OCI-LY1 (cell line): ENCODE data around the gene CD74.

ENCODE experiments used
- H2AFZ ChIP-seq: fragments of 200-600 bp; sonication (generic), shearing (Covaris generic); 2 replicates; pipeline ENCODE4 v1.6.0; 2014; ENCODE audit warnings: antibody characterized with exemption, mild to moderate bottlenecking, low read length
- H3F3A ChIP-seq: fragments of 200-600 bp; sonication (generic), shearing (Covaris generic); 2 replicates; pipeline ENCODE4 v1.6.0; 2014; ENCODE audit warnings: mild to moderate bottlenecking, antibody characterized with exemption, low read length, moderate library complexity; ENCODE audit not compliant: insufficient read depth
- H3K27ac ChIP-seq: fragments of 200-600 bp; sonication (generic); 2 replicates; pipeline ENCODE4 v1.5.1; 2014; ENCODE audit warnings: low read length, mixed run types, mild to moderate bottlenecking, low read depth; ENCODE audit not compliant: poor library complexity, severe bottlenecking
- H3K27me3 ChIP-seq: fragments of 200-600 bp; sonication (generic); 2 replicates; pipeline ENCODE4 v1.6.0; 2014; ENCODE audit warnings: antibody characterized with exemption, mild to moderate bottlenecking, low read length, moderate library complexity; ENCODE audit not compliant: insufficient read depth
- H3K36me3 ChIP-seq: fragments of 200-600 bp; sonication (generic); 2 replicates; pipeline ENCODE4 v1.6.1; 2014; ENCODE audit warnings: mild to moderate bottlenecking, antibody characterized with exemption, low read length, moderate library complexity, mixed read lengths; ENCODE audit not compliant: insufficient read depth
- H3K4me1 ChIP-seq: fragments of 200-600 bp; sonication (generic); 2 replicates; pipeline ENCODE4 v1.5.1; 2014; ENCODE audit warnings: mild to moderate bottlenecking, low read length, moderate library complexity; ENCODE audit not compliant: insufficient read depth, severe bottlenecking
- H3K4me2 ChIP-seq: fragments of 200-600 bp; sonication (generic), shearing (Covaris generic); 2 replicates; pipeline ENCODE4 v1.6.1; 2014; ENCODE audit warnings: low read length
- H3K4me3 ChIP-seq: fragments of 200-600 bp; sonication (generic); 2 replicates; pipeline ENCODE4 v1.5.1; 2014; ENCODE audit warnings: low read length, low read depth, mild to moderate bottlenecking, mixed read lengths; ENCODE audit not compliant: poor library complexity, severe bottlenecking
- H3K79me2 ChIP-seq: fragments of 200-600 bp; shearing (Covaris generic); 2 replicates; pipeline ENCODE4 v1.6.1; 2016; ENCODE audit warnings: mixed run types, low read length, mixed read lengths; ENCODE audit not compliant: insufficient read depth
- H3K9ac ChIP-seq: fragments of 200-600 bp; sonication (generic), shearing (Covaris generic); 2 replicates; pipeline ENCODE4 v1.6.1; 2014; ENCODE audit warnings: mild to moderate bottlenecking, low read length, mixed read lengths
- H3K9me2 ChIP-seq: fragments of 200-600 bp; sonication (generic), shearing (Covaris generic); 2 replicates; pipeline ENCODE4 v1.6.1; 2014; ENCODE audit warnings: low read depth, mild to moderate bottlenecking, low read length, mixed read lengths
- H3K9me3 ChIP-seq: fragments of 200-600 bp; shearing (Covaris generic); 2 replicates; pipeline ENCODE4 v1.6.1; 2014; ENCODE audit warnings: low read length, mixed read lengths
- H4K20me1 ChIP-seq: fragments of 200-600 bp; sonication (generic), shearing (Covaris generic); 2 replicates; pipeline ENCODE4 v1.6.0; 2016; ENCODE audit warnings: mild to moderate bottlenecking, low read length; ENCODE audit not compliant: insufficient read depth
- EZH2 ChIP-seq: fragments of 200-600 bp; sonication (generic), shearing (Covaris generic); IDR thresholded peaks from 2 replicates; pipeline ENCODE4 v1.8.0; 2017; ENCODE audit warnings: borderline replicate concordance, mixed run types, mild to moderate bottlenecking, antibody characterized with exemption, low read length, moderate library complexity, mixed read lengths
- TF ChIP-seq, protein P1 (sequence below): fragments of 200-600 bp; sonication (generic), shearing (Covaris generic); IDR thresholded peaks from 2 replicates; pipeline ENCODE4 v1.5.1; 2017; ENCODE audit warnings: mild to moderate bottlenecking, antibody characterized with exemption, low read length, moderate library complexity, mixed read lengths

Gene CD74

DNA sequence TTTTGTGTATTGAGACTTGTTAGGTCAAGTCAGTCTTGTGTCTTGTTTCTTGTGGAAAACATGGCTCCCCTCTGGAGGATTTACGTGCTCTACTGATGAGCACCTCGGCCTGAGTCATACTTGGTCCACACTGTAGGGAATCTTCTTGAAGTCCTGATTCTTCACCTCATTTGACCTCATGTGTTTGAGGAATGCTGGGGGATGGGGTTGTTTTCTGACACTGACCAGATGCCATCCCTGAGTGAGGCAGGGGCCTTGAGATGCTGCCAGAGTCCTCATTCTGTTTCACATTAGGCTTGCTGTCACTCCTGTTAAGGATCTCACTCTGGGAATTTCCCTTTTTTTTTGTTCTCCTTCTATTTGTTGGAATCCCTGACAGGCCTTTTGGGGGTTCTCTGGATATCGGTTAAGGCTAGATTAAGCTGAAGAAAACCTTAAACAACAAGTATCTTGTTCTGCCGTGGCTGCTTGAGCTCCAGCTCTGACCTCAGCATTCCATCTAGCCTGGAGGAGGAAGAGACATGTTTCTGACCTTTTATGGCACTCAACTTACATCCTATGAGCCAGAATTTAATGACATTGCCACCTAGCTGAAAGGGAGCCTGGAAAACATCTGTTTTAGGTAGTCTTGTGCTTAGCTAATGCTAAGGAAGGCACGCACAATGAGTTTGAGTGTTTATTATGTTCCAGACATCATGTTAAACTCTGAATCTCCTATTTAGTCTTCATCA, 34.6 kb downstream of the CD74 start:
- H3K27ac ChIP-seq = no peak overlapping the region
- no peaks in the 10 kb centered on the region for H3K4me1 ChIP-seq
- H3K36me3 ChIP-seq = peaks cover 100% of the 10 kb centered on the region
- no peaks in the 10 kb centered on the region for H3K9me3 ChIP-seq
- no peaks in the 10 kb centered on the region for H4K20me1 ChIP-seq
- no peak overlapping the region for H3K4me3 ChIP-seq
- H3K4me2 ChIP-seq = no peak overlapping the region
- no peak for TF ChIP-seq EZH2
- TF ChIP-seq, protein P1, sequence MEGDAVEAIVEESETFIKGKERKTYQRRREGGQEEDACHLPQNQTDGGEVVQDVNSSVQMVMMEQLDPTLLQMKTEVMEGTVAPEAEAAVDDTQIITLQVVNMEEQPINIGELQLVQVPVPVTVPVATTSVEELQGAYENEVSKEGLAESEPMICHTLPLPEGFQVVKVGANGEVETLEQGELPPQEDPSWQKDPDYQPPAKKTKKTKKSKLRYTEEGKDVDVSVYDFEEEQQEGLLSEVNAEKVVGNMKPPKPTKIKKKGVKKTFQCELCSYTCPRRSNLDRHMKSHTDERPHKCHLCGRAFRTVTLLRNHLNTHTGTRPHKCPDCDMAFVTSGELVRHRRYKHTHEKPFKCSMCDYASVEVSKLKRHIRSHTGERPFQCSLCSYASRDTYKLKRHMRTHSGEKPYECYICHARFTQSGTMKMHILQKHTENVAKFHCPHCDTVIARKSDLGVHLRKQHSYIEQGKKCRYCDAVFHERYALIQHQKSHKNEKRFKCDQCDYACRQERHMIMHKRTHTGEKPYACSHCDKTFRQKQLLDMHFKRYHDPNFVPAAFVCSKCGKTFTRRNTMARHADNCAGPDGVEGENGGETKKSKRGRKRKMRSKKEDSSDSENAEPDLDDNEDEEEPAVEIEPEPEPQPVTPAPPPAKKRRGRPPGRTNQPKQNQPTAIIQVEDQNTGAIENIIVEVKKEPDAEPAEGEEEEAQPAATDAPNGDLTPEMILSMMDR = no peak
- no peaks in the 10 kb centered on the region for H3F3A ChIP-seq
- no peaks in the 10 kb centered on the region for H3K27me3 ChIP-seq
- H3K79me2 ChIP-seq = no peaks in the 10 kb centered on the region
- no peak overlapping the region for H2AFZ ChIP-seq
- H3K9me2 ChIP-seq = no peaks in the 10 kb centered on the region
- H3K9ac ChIP-seq = no peak overlapping the region

DNA sequence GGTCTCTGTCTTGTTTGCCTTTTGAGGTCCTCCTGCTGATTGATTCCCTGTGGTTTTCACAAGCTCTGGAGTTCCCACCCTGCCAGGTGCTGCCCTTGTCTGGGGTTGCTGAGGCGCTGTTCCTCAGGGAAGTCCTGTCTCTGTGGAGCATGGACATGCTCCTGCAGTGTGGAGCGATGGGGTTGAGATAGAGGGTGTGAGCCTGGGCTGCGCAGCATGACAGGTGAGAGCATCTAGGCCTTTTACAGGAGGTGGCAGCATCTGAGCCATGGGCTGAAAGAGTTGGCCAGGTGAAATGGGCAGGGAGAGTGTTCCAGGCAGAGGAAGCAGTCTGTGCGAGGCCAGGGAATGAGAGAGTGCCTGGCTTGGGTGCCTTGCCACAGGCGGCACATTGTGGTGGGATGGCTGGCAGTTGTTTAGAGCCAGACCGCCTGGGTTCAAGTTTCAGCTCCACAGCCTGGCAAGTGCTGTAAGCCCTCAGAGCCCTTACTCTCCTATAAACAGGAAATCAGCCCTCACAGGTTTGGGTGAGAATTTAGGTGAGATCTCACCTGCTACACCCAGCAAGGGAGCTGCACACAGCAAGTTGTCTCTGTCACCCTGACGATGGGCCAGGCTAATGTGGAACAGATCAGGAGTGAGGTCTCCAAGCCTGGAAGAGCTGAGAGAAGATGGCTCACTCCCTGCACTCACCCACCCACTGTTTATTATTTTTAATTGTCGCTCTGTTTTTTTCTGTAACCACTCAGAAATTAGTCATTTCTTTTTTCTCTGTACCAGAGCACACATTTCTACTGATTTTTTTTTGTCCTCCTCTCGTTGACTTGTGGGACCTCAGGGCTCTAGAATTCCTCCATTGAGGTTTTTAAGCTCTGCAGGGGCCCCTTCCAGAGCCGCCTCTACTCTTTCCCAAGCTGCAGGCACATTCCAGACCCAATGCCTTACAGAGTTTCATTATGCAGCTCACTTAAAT, 35.6 kb downstream of the CD74 start:
- H3K9me2 ChIP-seq = no peaks in the 10 kb centered on the region
- H3K79me2 ChIP-seq = no peaks in the 10 kb centered on the region
- H3K36me3 ChIP-seq = peaks cover 100% of the 10 kb centered on the region
- no peaks in the 10 kb centered on the region for H3F3A ChIP-seq
- no peak overlapping the region for H3K4me2 ChIP-seq
- H3K27ac ChIP-seq = no peak overlapping the region
- no peaks in the 10 kb centered on the region for H3K4me1 ChIP-seq
- no peaks in the 10 kb centered on the region for H4K20me1 ChIP-seq
- H3K27me3 ChIP-seq = no peaks in the 10 kb centered on the region
- no peak overlapping the region for H3K4me3 ChIP-seq
- H2AFZ ChIP-seq = no peak overlapping the region
- no peak for TF ChIP-seq EZH2
- TF ChIP-seq, protein P1 = no peak
- no peak overlapping the region for H3K9ac ChIP-seq
- no peaks in the 10 kb centered on the region for H3K9me3 ChIP-seq

DNA sequence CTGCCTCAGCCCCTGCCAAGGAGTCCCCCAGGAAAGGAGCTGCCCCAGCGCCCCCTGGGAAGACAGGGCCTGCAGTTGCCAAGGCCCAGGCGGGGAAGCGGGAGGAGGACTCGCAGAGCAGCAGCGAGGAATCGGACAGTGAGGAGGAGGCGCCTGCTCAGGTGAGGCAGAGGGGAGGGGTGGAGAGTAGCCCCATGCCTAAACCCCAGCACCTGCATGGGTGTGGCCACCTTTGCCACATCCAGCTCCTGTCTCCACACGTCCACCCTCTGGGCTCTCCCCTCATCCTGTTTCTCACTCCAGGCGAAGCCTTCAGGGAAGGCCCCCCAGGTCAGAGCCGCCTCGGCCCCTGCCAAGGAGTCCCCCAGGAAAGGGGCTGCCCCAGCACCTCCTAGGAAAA, 38.1 kb downstream of the CD74 start:
- Histone ChIP-seq H3K4me2 (no peak overlapping the region), H3F3A (no peaks in the 10 kb centered on the region), H3K9me3 (no peaks in the 10 kb centered on the region), H3K27ac (no peak overlapping the region), H3K36me3 (peaks cover 99% of the 10 kb centered on the region), H3K9ac (no peak overlapping the region), H4K20me1 (no peaks in the 10 kb centered on the region), H3K4me3 (no peak overlapping the region), H2AFZ (no peak overlapping the region), H3K9me2 (no peaks in the 10 kb centered on the region), H3K79me2 (no peaks in the 10 kb centered on the region), H3K4me1 (no peaks in the 10 kb centered on the region), H3K27me3 (no peaks in the 10 kb centered on the region)
- TF ChIP-seq, protein P1 = no peak
- TF ChIP-seq EZH2 = no peak
